Epithelial cell of esophagus (primary cell): ENCODE data around the gene OLIG3.

Experiments used
- DNase-seq: peaks from one replicate; pipeline ENCODE4 v3.0.0; 2010; ENCODE audit warnings: low read depth
- H3K4me3 ChIP-seq: 2 replicates; pipeline ENCODE4 v1.5.1; 2011; ENCODE audit warnings: mild to moderate bottlenecking, low read length, control low read depth
- TF ChIP-seq, protein P1 (sequence below): IDR thresholded peaks from 2 replicates; pipeline ENCODE4 v1.5.1; 2011; ENCODE audit warnings: low read depth, mild to moderate bottlenecking, low read length, control low read depth, inconsistent platforms; ENCODE audit not compliant: insufficient read depth; ENCODE audit errors: missing control alignments

The OLIG3 gene

DNA sequence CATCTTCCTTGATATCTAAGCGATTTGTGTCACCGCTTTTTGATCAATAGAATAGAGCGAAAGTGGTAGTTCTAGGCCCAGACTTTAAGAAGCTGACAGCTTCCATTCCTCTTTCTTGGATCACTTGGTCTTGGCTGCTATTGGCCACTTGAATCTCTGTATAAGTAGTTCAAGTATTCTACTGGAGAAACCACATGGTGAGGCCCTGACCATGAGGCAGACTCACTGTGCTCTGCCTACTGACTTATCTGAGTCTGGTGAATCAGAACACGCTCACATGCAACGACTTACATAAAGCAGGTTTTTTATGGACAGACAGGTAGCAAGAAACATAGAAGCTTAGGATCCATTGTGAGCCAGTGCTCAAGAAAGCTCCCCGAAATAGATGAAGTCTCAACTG lies 27.0 kb downstream of the OLIG3 start:
- peak; percentile 4 for DNase-seq
- H3K4me3 ChIP-seq, result no peak overlapping the region
- TF ChIP-seq, protein P1, sequence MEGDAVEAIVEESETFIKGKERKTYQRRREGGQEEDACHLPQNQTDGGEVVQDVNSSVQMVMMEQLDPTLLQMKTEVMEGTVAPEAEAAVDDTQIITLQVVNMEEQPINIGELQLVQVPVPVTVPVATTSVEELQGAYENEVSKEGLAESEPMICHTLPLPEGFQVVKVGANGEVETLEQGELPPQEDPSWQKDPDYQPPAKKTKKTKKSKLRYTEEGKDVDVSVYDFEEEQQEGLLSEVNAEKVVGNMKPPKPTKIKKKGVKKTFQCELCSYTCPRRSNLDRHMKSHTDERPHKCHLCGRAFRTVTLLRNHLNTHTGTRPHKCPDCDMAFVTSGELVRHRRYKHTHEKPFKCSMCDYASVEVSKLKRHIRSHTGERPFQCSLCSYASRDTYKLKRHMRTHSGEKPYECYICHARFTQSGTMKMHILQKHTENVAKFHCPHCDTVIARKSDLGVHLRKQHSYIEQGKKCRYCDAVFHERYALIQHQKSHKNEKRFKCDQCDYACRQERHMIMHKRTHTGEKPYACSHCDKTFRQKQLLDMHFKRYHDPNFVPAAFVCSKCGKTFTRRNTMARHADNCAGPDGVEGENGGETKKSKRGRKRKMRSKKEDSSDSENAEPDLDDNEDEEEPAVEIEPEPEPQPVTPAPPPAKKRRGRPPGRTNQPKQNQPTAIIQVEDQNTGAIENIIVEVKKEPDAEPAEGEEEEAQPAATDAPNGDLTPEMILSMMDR, result no peak

DNA sequence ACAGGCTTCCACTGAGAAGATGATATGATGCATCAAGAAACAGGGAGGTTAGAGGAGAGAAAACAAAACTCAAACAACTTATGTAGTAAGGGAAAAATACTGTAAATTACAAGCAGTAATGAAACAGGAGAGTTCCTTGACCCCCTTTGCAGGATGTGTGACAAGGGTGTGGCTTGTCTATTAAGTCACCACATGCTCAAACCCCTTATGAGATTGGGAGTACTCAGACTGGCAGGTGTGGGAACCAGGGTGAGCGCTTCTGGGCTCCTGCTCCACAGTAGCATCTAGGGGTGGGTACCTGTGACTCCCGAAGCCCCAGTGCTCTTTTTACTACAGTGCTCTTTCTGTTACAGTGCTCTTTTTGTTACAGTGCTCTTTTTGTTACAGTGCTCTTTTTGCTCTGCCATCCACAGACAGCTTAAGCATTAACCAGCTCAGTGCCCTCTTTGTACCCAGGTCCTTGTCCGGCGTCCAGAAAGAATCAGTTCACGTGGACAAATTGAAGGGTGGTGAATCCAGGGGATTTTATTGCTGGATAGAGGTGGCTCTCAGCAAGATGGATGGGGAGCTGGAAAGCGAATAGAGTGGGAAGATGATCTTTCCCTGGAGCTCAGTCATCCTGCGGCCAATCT lies 28.7 kb downstream of the OLIG3 start:
- DNase-seq, result no peak
- TF ChIP-seq, protein P1, result no peak
- no peak overlapping the region for H3K4me3 ChIP-seq

DNA sequence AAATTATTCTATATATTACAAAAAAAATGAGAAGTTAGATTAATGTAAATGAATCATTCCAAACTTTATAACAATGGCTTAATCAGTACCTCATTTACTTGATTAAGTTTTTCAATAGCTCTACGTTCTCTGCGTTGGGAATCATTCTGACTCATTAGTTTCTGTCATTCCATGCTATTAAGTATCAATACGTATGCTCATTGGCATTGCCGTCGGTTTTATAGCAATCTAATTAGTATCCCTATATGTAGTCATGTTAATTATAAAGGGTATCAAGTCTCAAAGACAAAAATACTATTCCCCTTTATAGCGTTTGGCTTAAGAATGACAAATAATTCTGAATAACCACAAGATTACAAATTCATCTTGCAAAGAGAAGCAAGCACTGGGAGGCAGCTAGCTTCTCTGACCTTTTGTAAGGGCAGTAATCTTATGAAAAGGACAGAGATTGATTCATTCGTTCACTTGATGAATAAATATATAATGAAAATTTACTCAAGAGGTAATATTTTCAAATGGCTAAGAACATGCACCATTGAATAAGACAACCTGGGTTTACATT lies 41.8 kb downstream of the OLIG3 start:
- TF ChIP-seq, protein P1, result no peak
- DNase-seq, result no peak
- no peak overlapping the region for H3K4me3 ChIP-seq

DNA sequence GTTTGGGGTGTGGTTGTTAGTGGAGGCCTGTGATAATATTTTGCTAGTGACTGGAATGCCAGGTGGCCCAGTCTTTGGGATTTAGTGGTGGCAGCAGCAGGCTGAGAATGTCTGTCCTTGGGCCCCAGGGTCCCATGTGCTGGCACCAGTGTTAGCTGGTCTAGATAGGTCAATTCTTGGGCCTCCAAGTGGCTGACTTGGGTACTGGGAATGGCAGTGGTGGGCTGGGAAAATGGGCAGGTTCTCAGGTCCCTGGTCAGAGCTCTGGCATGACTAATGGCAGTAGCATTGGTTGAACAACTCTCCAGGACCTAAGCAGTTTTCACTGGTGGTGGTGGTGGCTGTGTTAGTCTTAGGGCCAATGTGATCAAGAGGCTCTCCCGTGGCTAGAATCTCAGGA lies 50.3 kb downstream of the OLIG3 start:
- TF ChIP-seq, protein P1, result no peak
- DNase-seq, result no peak

More for the DNA sequence above, 50.3 kb downstream of the OLIG3 start:
- no peak overlapping the region for H3K4me3 ChIP-seq
